Skeletal muscle satellite cell (primary cell): Measurements from ENCODE around the gene STK11.

ENCODE experiments used
- H3K27me3 ChIP-seq: 2 replicates; pipeline ENCODE4 v1.7.0; 2013; ENCODE audit warnings: low read length; ENCODE audit not compliant: control insufficient read depth, insufficient read depth
- H3K36me3 ChIP-seq: 2 replicates; pipeline ENCODE4 v1.7.0; 2013; ENCODE audit warnings: mild to moderate bottlenecking, control low read depth, low read length; ENCODE audit not compliant: insufficient read depth
- H3K4me1 ChIP-seq: 2 replicates; pipeline ENCODE4 v1.7.0; 2013; ENCODE audit warnings: low read length; ENCODE audit not compliant: control insufficient read depth, insufficient read depth
- H3K4me2 ChIP-seq: 2 replicates; pipeline ENCODE4 v1.7.0; 2013; ENCODE audit warnings: mild to moderate bottlenecking, low read length
- H3K4me3 ChIP-seq: 2 replicates; pipeline ENCODE4 v1.7.0; 2013; ENCODE audit warnings: low read length
- H3K9ac ChIP-seq: 2 replicates; pipeline ENCODE4 v1.7.0; 2013; ENCODE audit warnings: mild to moderate bottlenecking, low read depth, low read length, moderate library complexity
- H3K9me3 ChIP-seq: replicated peaks from 2 replicates; pipeline ENCODE4 v1.7.0; 2013; ENCODE audit warnings: mild to moderate bottlenecking, control low read depth, low read length

STK11 gene

GRCh38 chr19:1217366-1217765, 11.8 kb downstream of the STK11 start:
- Histone ChIP-seq H3K27me3 (no peaks in the 10 kb centered on the region), H3K36me3 (peaks cover 31% of the 10 kb centered on the region), H3K4me3 (no peak overlapping the region), H3K9me3 (no peaks in the 10 kb centered on the region), H3K4me2 (no peak overlapping the region), H3K4me1 (peaks cover 53% of the 10 kb centered on the region), H3K9ac (no peak overlapping the region)

GRCh38 chr19:1218751-1219567, 13.4 kb downstream of the STK11 start:
- H3K4me1 ChIP-seq: peaks cover 49% of the 10 kb centered on the region
- H3K36me3 ChIP-seq: peaks cover 37% of the 10 kb centered on the region
- no peak overlapping the region for H3K4me3 ChIP-seq
- H3K9ac ChIP-seq: no peak overlapping the region
- no peaks in the 10 kb centered on the region for H3K9me3 ChIP-seq
- H3K27me3 ChIP-seq: no peaks in the 10 kb centered on the region
- H3K4me2 ChIP-seq: no peak overlapping the region

GRCh38 chr19:1219786-1220476, 14.4 kb downstream of the STK11 start:
- peaks cover 40% of the 10 kb centered on the region for H3K36me3 ChIP-seq
- H3K9me3 ChIP-seq: no peaks in the 10 kb centered on the region
- H3K4me3 ChIP-seq: no peak overlapping the region
- no peak overlapping the region for H3K4me2 ChIP-seq
- H3K27me3 ChIP-seq: no peaks in the 10 kb centered on the region
- no peak overlapping the region for H3K9ac ChIP-seq
- H3K4me1 ChIP-seq: peaks cover 39% of the 10 kb centered on the region

- Histone ChIP-seq H3K4me1 (peaks cover 34% of the 10 kb centered on the region), H3K9me3 (no peaks in the 10 kb centered on the region), H3K4me2 (no peak overlapping the region), H3K9ac (no peak overlapping the region), H3K27me3 (no peaks in the 10 kb centered on the region), H3K4me3 (no peak overlapping the region), H3K36me3 (peaks cover 40% of the 10 kb centered on the region)
Observed at GRCh38 chr19:1220477-1220930, 14.9 kb downstream of the STK11 start.

- H3K4me2 ChIP-seq: no peak overlapping the region
- H3K4me3 ChIP-seq: no peak overlapping the region
- H3K27me3 ChIP-seq: no peaks in the 10 kb centered on the region
- H3K9me3 ChIP-seq: no peaks in the 10 kb centered on the region
- H3K36me3 ChIP-seq: peaks cover 41% of the 10 kb centered on the region
- H3K4me1 ChIP-seq: peaks cover 30% of the 10 kb centered on the region
- no peak overlapping the region for H3K9ac ChIP-seq
Observed at GRCh38 chr19:1220976-1221903, 15.7 kb downstream of the STK11 start.

GRCh38 chr19:1221904-1222255, 16.3 kb downstream of the STK11 start:
- Histone ChIP-seq H3K4me1 (peaks cover 23% of the 10 kb centered on the region), H3K9me3 (no peaks in the 10 kb centered on the region), H3K9ac (no peak overlapping the region), H3K36me3 (peaks cover 44% of the 10 kb centered on the region), H3K4me2 (no peak overlapping the region), H3K27me3 (no peaks in the 10 kb centered on the region), H3K4me3 (no peak overlapping the region)

- Histone ChIP-seq H3K4me2 (no peak overlapping the region), H3K4me1 (peaks cover 18% of the 10 kb centered on the region), H3K9me3 (no peaks in the 10 kb centered on the region), H3K4me3 (no peak overlapping the region), H3K27me3 (no peaks in the 10 kb centered on the region), H3K9ac (no peak overlapping the region), H3K36me3 (peaks cover 48% of the 10 kb centered on the region)
Observed at GRCh38 chr19:1222394-1222793, 16.8 kb downstream of the STK11 start.

- no peaks in the 10 kb centered on the region for H3K27me3 ChIP-seq
- H3K36me3 ChIP-seq: peaks cover 52% of the 10 kb centered on the region
- no peak overlapping the region for H3K9ac ChIP-seq
Observed at GRCh38 chr19:1223018-1223855, 17.7 kb downstream of the STK11 start.

GRCh38 chr19:1224047-1224825, 18.7 kb downstream of the STK11 start:
- H3K9ac ChIP-seq: no peak overlapping the region
- no peak overlapping the region for H3K4me3 ChIP-seq
- H3K4me2 ChIP-seq: no peak overlapping the region
- no peaks in the 10 kb centered on the region for H3K27me3 ChIP-seq
- H3K4me1 ChIP-seq: peaks cover 12% of the 10 kb centered on the region
- H3K36me3 ChIP-seq: peaks cover 53% of the 10 kb centered on the region
- no peaks in the 10 kb centered on the region for H3K9me3 ChIP-seq

More at GRCh38 chr19:1223018-1223855, 17.7 kb downstream of the STK11 start:
- Histone ChIP-seq H3K4me3 (no peak overlapping the region), H3K4me1 (peaks cover 12% of the 10 kb centered on the region), H3K9me3 (no peaks in the 10 kb centered on the region), H3K4me2 (no peak overlapping the region)

- Histone ChIP-seq H3K9me3 (no peaks in the 10 kb centered on the region), H3K36me3 (peaks cover 51% of the 10 kb centered on the region), H3K4me3 (no peak overlapping the region), H3K27me3 (no peaks in the 10 kb centered on the region), H3K9ac (no peak overlapping the region), H3K4me2 (no peak overlapping the region), H3K4me1 (peaks cover 12% of the 10 kb centered on the region)
Observed at GRCh38 chr19:1224847-1225246, 19.3 kb downstream of the STK11 start.
